Renal pelvis (tissue), 12 donors: ENCODE results near the gene CHTF18. TPM values are rescaled to one million over a fixed set of nuclear protein-coding genes. Genes with fewer than 3 reads are reported as not detected.
"Not testable (repeated sequence)": the region's sequence is repeated elsewhere in the genome, so short reads cannot be mapped to it uniquely, and the experiment has no call there.

Experiments
- DNase-seq: peaks from one replicate; pipeline ENCODE4 v3.0.0-alpha.2; 2013
- long read RNA-seq, 16 experiments: transcript quantifications; one replicate each; lab custom pipeline, GENCODE V29; 2026
- polyA plus RNA-seq, 3 donors: library from polyadenylated mRNA; unstranded; fragments of 120-200 nt; gene quantifications; one replicate each; pipeline ENCODE4 v1.2.1, GENCODE V29; 2013; ENCODE audit not compliant: insufficient read length in 3 of 3

CHTF18 gene
- 10 to 100 TPM; 31.8 to 34.3 (median 32.0) TPM for polyA plus RNA-seq
- long read RNA-seq, donor 1: 0 reads
- long read RNA-seq, donor 2, partial matches to known transcripts: 0 of 9 reads
- long read RNA-seq, donor 2, other reads (novel, unspliced or antisense): 9 of 9 reads
- long read RNA-seq, donor 3, partial matches to known transcripts: 0 of 5 reads
- long read RNA-seq, donor 3, other reads (novel, unspliced or antisense): 0 of 5 reads
- long read RNA-seq, donor 4, partial matches to known transcripts: 0 of 1 reads
- long read RNA-seq, donor 4, other reads (novel, unspliced or antisense): 0 of 1 reads
- long read RNA-seq, donor 5, partial matches to known transcripts: 0 of 1 reads
- long read RNA-seq, donor 5, other reads (novel, unspliced or antisense): 0 of 1 reads
- long read RNA-seq, donor 6: 0 reads
- long read RNA-seq, donor 7, partial matches to known transcripts: 6 of 9 reads
- long read RNA-seq, donor 7, other reads (novel, unspliced or antisense): 0 of 9 reads
- long read RNA-seq, donor 8: 0 reads
- long read RNA-seq, donor 9, partial matches to known transcripts: 0 of 3 reads
- long read RNA-seq, donor 9, other reads (novel, unspliced or antisense): 0 of 3 reads
- long read RNA-seq, donor 10, partial matches to known transcripts: 0 of 1 reads
- long read RNA-seq, donor 10, other reads (novel, unspliced or antisense): 0 of 1 reads
- long read RNA-seq, donor 11, partial matches to known transcripts: 0 of 1 reads
- long read RNA-seq, donor 11, other reads (novel, unspliced or antisense): 0 of 1 reads
- long read RNA-seq, donor 12, partial matches to known transcripts: 0 of 1 reads
- long read RNA-seq, donor 12, other reads (novel, unspliced or antisense): 0 of 1 reads
- long read RNA-seq, donor 13, partial matches to known transcripts: 6 of 6 reads
- long read RNA-seq, donor 13, other reads (novel, unspliced or antisense): 0 of 6 reads
- long read RNA-seq, donor 14: 0 reads
- long read RNA-seq, donor 15: 0 reads
- long read RNA-seq, donor 16, partial matches to known transcripts: 0 of 4 reads
- long read RNA-seq, donor 16, other reads (novel, unspliced or antisense): 0 of 4 reads

DNA sequence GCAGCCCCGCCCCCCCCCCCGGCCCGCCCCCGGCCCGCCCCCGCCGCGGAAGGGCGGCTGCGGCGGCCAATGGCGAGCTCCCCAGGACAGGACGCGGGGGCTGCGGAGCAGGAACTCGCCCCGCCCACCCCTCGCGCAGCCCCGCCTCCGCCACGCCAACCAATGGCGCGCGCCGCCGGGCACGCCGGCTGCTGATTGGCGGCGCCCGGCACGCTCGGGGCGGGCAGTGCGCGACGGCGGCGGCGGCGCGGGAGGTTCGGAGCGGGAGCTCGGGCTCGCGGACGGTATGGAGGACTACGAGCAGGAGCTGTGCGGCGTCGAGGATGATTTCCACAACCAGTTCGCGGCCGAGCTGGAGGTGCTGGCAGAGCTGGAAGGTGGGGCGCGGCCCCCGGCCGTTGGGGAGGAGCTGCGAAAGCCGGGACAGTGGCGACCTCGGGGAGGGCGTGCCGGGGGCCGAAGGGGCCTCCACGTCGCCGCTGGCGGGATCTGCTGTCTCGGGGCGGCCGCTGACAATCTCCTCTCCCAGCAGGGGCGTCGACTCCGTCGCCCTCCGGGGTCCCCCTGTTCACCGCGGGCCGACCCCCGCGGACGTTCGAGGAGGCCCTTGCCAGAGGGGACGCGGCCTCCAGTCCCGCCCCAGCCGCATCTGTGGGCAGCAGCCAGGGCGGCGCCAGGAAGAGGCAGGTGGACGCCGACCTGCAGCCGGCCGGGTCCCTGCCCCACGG is at the start of gene CHTF18:
Gene CHTF18 (plus strand): TSS at position 222 of the 728 bp plus-strand sequence. CDS start 65 bp downstream, at position 287.
- peak; percentile 91 for DNase-seq

DNA sequence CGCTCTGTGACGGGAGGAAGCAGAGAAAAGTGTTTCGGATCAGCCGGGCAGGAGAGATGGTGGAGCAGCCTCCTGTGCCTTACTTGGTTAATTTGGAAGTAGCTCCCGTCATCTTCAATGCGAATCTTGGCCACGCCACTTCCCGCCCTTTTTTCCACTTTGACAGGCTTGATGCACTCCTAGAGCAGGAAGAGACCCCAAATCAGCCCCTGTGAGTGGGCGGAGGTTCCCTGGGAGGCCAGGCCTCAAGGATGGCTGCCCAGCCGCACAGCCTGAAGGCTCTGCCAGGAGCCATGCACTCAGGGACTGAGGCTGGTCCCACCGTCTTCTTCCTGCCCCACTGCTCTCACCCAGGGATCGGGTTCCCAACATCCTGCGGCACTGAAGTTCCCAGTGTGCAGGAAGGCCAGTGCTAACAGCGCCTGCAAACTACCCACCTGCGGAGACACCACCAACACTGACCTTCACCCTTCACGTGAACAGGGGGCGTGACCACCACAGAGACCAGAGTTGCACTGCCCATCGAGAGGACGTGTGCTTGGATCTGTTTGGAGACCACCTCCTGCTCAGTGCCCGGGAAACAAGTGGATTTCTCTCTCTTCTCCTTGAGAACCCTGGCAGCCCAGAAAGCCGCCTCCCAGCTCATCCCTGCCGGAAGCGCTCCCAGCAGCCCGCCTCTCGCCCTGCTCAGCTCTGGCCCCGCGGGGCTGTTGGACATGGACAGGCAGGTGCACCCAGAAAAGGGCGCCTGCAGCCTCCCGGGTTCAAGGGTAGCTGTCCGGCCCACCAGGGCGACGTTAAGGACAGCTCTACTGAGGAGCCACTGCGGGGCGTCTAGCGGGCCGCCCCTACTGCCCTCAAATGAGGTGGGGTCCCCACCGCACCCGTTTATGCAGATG is 48.6 kb upstream of the CHTF18 start:
- no peak for DNase-seq

DNA sequence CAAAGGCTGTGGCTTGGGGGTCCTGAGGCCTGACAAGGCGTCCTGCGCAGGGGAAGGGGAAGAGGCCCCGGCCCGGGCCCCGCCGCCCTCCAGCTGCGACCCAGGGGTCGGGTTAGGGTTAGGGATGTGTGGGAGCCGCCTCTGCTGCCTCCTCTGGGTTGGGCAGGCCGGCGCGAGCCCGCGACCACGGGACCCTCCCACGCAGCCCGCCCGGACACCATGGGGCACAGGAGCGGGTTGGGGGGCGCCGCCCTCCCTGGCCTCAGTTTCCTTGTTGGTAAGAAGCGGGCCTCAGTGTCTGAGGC is 48.0 kb upstream of the CHTF18 start:
- DNase-seq: no peak

DNA sequence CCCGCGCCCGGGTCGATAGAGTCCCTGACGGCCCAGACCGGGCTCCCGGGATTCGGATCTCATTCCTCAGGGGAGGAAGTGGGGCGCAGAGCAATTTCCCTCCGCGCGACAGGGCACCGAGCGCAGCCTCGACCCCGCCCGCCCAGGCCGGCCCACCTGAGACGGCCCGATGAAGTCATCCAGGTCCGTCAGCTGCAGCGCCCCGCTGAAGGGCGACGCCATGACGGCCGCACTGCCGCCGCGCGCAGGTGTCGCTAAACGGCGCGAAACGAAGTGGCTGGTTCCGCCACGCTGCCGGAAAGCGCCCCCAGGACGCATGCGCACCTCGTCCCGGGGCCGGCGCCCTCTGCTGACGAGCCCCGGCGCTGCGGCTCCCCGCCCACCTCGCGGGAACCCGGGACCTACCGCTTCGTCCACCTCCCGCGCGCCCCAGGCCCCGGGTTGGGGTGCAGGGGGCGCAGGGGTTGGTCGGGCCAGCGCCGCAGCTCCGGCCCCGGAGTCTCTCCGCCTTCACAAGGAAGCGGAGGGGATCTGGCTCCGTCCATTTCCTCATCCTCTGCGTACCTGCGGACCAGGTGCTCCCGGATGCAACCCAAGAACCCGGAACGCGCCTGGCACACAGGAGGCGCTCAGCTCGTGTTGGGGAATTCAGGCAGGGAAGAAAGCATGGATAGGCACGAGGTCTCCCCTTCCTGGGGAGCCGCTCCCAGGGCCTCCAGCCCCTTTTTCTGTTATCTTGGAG is 47.5 kb upstream of the CHTF18 start, which contains the start of gene CIAO3:
Gene CIAO3 (minus strand): TSS at position 234 of the 742 bp plus-strand sequence. CDS start 12 bp downstream, at position 222.
- DNase-seq: peak; percentile 87

DNA sequence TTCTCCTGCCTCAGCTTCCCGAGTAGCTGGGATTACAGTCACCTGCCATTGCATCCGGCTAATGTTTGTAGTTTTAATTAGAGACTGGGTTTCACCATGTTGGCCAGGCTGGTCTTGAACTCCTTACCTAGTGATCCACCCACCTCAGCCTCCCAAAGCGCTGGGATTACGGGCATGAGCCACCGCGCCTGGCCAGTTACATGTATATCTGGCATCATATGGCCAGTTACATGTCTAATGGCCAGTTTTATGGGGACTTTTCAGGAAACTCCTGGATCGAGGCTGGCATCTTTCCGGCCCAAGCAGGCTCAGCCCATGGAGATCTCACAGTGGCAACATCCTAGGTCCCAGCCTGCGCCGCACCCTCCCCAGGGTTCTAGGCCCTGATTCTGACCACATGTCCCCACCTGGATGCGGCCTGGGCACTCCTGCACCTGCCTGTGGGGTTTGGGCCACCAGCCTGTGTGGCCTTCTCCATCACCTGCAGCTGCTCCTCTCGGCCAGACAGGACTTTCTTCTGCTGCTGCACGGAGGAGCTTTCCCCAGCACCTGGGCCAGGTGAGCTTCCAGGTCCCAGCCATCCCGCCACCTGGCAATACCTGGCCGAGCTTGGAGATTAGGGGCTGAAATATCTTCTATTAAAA is 46.3 kb upstream of the CHTF18 start:
- DNase-seq: no peak

DNA sequence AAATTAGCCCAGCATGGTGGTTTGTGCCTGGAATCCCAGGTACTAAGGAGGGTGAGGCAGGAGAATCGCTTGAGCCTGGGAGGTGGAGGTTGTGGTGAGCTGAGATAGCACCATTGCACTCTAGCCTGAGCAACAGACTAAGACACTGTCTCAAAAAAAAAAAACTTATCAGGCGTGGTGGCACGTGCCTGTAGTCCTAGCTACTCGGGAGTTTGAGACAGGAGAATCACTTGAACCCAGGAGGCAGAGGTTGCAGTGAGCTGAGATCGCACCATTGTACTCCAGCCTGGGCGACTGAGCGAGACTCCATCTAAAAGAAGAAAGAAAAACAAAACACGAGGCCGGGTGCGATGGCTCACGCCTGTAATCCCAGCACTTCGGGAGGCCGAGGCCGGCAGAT is 45.5 kb upstream of the CHTF18 start:
- DNase-seq: not testable (repeated sequence)

DNA sequence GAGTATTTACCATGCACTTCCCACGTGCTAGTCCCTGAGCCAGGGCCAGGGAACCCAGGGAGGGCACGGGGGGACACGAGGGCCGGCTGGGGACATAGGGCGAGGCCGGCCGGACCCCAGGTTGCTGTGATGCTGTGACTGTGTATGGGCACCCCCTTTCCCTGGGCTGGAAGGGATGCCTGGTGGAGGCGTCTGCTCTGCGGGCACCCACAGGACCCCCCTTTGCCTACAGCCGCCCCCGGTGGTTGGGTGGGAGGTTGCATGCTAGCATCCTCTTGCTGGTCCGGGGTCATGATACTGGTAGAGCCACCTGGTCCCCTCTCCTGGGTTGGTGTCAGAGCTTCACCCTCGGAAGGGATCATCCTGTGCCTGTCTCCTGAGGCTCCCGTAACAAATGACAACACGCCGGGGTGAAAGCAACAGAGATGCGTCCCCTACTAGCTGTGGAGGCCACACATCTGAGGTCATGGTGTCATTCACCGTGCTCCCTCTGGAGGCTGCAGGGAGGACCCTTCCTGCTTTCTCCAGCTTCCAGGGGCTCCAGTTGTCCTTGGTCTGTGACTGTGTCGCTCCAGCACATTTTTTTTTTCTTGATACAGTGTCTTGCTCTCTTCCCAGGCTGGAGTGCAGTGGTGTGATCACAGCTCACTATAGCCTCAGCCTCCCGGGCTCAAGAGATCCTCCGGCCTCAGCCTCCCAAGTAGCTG is 44.5 kb upstream of the CHTF18 start:
- no peak for DNase-seq

DNA sequence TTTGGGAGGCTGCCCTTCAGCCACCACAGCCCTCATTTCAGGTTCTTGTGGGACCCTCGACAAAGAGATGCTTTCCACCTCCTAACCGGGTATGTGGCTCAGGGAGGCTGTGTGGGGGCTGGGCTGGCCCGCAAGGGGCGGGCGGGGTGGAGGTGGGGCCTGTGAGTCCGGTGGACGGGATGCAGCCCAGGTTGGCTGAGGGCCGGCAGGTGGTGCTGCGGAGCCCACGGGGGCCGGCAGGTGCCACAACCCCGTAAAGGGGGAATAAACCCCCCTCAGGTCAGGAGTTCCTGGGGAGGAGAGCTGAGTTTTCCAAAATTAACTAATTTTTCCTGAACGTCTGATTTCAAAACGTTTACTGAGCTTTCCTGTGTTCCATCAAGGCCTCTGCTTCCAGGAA is 42.7 kb upstream of the CHTF18 start:
- no peak for DNase-seq

DNA sequence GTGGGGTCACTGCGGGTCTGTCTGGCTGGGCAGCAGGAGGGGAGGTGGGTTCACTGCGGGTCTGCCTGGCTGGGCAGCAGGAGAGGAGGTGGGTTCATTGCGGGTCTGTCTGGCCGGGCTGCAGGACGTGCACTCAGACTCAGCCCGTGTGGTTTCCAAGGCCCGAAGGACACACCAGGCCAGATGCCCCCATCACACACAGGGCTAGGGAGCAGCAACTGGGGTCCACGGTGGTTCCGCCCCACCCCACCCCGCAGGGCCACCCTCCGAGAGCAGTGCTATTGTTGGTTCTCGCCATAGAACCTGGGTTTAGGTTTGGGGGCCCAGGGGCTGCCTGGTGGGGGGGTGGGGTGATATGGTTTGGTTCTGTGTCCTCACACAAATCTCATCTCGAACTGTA is 41.8 kb upstream of the CHTF18 start:
- no peak for DNase-seq

DNA sequence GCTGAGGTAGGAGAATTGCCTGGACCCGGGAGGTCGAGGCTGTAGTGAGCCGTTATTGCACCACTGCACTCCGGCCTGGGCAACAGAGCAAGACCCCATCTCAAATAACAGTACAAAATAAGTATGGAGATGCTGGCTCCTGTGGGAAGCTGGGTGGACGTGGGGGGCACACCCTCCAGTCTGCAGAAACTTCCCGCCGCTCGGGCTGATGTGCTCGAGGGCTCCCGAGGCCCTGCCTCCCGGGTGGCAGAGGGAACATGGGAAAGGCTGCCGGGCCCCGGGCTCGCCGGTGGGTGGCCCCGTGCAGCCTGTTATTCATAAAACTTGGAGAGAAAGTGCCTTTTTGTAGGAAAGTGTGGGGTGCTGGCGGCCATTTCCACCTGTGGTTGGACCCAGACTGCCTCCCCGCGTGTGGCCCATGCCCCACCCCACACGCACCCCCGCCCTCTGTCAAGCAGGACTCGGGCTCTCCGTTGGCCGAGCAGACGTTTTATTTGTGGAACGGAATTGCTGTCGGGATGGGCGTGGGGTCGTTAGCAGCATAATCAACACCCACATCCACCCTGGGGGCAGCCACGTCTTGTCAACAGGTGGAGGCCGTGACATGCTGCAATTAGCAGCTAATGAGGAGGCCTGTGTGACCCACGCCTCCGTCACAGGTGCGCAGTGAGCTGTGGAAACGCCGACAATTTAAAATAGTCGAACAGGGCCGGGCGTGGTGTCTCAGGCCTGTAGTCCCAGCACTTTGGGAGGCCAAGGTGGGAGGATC is 40.3 kb upstream of the CHTF18 start:
- no peak for DNase-seq

DNA sequence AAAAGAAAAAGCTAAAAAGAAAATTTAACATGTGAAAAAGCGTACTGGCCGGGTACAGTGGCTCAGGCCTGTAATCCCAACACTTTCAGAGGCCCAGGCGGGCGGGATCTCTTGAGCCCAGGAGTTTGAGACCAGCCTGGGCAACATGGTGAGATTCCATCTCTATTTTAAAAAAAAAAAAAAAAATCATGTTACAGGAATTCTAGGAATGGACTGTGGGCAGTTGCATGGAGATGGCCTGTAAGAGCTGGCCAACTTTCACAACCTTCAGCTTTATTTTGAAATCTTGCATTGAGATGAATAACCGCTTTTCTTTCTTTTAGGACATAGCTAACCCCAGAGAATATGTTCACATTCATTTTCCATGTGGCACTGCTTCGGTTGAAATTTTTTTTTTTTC is 39.4 kb upstream of the CHTF18 start:
- DNase-seq: no peak

DNA sequence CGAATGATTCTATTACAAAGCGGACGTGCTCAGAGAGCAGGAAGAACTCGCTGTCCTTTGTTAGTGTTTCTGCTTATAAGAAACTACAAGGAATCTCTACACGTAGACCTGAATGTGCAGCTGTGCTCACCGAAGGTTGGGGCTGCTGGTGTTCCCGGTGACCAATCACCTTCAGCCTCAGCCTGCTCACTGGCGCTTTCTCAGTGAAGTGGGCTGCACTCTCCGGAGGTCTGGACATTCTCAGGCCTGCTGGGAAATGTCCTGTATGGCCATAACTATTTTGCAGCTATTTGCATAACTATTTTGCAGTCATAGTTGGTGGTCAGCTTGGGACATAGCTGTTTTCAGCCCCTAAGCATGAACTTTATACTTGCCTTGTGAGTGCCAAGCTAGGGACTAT is 37.9 kb upstream of the CHTF18 start:
- DNase-seq: no peak

DNA sequence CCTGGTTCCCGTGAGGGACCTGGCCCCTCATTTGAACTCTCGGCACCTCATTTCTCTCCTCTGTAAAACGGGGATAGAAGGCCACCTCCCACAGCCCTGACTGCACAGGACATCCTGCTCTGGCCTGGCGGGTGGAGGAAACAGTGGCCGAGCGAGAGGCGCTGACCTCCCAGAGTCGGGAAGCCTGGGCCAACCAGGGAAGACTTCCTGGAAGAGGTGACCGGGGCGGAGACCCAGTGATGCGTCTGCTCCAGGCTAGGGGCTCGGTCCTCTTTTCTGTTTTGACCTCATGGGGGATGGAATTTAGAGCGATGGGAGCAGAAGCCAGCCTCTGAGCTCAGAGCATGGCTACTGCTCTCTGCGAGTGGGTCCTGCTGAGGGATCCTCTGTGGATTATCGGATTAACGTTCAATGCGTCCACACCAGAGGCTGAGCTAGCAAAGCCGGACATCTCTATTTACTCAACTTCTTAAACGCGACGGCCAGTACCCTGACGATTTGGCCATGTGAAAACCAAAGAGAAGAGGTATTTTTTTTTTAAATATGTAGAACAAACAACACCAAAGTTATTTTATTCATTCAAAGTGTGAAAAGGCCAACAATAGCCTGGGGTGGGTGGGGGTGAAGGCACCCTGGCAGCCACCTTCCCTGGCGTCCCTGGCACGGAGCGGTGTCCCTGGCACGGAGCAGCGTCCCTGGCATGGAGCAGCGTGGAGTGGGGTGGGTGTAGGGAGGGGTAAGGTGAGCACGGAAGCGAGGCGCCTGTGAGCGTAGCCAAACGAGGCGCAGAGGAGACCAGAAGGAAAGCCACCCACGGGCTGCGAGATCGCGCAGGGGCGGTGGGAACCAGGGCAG is 37.0 kb upstream of the CHTF18 start:
- DNase-seq: no peak

DNA sequence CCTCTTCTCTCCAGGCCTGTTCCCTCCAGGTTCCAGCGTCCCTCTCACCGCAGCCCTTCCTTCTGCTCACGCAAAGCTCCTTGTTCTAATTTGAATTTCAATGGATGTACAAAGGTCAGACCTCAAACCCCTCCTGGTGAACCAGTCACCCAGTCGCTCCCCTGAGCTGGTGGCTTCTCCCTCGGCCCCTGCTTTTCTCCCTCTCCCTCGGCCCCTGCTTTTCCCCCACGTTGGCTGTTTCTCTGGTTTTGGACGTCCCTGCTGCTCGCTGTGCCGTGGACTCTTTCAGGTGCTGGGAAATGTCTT is 36.5 kb upstream of the CHTF18 start:
- DNase-seq: no peak

DNA sequence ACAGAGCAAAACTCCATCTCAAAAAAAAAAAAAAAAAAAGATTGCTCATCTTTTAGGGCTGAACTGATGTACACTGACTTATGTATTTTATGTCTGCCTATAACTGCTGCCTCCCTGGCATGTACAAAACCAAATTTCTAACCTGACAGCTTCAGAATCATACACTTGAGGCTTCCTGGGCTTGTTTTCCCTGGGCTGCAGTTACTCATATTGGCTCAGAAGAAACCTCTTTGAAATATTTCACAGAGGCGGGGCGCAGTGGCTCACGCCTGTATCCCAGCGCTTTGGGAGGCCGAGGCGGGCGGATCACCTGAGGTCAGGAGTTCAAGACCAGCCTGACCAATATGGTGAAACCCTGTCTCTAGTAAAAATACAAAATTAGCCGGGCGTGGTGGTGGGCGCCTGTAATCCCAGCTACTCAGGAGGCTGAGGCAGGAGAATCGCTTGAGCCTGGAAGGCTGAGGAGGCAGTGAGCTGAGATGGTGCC is 34.3 kb upstream of the CHTF18 start:
- not testable (repeated sequence) for DNase-seq

DNA sequence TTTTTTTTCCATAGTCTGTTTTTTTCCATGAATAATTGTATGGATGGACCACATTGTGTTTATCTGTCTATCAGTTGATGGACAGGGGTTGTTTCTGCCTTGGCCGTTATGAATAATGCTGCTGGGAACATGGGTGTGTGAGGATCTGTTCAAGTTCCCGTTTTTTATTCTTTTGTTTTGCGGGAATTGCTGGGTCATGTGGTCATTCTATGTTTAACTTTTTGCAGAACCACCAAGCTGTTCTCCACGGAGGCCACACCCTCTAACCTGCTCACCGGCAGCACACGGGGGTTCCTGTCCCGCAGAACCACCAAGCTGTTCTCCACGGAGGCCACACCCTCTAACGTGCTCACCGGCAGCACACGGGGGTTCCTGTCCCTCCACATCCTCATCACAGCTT is 33.8 kb upstream of the CHTF18 start:
- DNase-seq: no peak

DNA sequence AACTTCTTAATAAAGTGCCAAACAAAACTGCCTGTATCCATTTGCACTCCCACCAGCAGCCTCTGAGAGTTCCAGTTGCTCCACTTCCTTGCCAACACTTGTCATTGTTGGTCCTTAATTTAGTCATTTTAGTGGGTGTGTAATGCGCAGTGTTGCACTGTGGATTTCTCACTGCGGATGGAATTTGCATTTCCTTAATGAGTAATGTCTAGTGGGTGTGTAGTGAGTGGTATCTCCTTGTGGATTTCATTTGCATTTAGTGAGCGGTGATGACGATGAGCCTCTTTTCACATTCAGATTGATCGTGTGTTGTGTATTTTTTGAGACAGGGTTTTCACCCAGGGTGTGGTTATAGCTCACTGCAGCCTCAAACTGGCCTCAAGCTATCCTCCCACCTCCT is 32.0 kb upstream of the CHTF18 start:
- no peak for DNase-seq
